ACC112 (cell line): ENCODE measurements around the gene SLC8A1.

ENCODE experiments used
- H2AFZ ChIP-seq: fragments of 200-600 bp; sonication (generic); one replicate; pipeline ENCODE4 v1.6.0; 2017; ENCODE audit warnings: antibody characterized with exemption, low read length; ENCODE audit not compliant: unreplicated experiment
- H3K27ac ChIP-seq: fragments of 200-600 bp; sonication (generic); 2 replicates; pipeline ENCODE4 v1.5.1; 2014; ENCODE audit warnings: low read depth, mild to moderate bottlenecking, antibody characterized with exemption, low read length, moderate library complexity
- H3K27me3 ChIP-seq: fragments of 200-600 bp; sonication (generic); 2 replicates; pipeline ENCODE4 v1.6.1; 2014; ENCODE audit warnings: mild to moderate bottlenecking, antibody characterized with exemption, low read length, moderate library complexity, mixed read lengths; ENCODE audit not compliant: insufficient read depth
- H3K36me3 ChIP-seq: fragments of 200-600 bp; sonication (generic); 2 replicates; pipeline ENCODE4 v1.6.1; 2016; ENCODE audit warnings: mild to moderate bottlenecking, antibody characterized with exemption, low read length, moderate library complexity, mixed read lengths; ENCODE audit not compliant: insufficient read depth
- H3K4me1 ChIP-seq: fragments of 200-600 bp; sonication (generic); one replicate; pipeline ENCODE4 v1.6.1; 2016; ENCODE audit warnings: low read length, mixed read lengths; ENCODE audit not compliant: insufficient read depth, unreplicated experiment, control insufficient read depth
- H3K4me3 ChIP-seq: fragments of 200-600 bp; sonication (generic); 2 replicates; pipeline ENCODE4 v1.5.1; 2014; ENCODE audit warnings: mild to moderate bottlenecking, low read depth, low read length
- H3K79me2 ChIP-seq: fragments of 200-600 bp; sonication (generic); one replicate; pipeline ENCODE4 v1.6.0; 2016; ENCODE audit warnings: low read length; ENCODE audit not compliant: control insufficient read depth, unreplicated experiment, insufficient read depth

SLC8A1 gene

DNA sequence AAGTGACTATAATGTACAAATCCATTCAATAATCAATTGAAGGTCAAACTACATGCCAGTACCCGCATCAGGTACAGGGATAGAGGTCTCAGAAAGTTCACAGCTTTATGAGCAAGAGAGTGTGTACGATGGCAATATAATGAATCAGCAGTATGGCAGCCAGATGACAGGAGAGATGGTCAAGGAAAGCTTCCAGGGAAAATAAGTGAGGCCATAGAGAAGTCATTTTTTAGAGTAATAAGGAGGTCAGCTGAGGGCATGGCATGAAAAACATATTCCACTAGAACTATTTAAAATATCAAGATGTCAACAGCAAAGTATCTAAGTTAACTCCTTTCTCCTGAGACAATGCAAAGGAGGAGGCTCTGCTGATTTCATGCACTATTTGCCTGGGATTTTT lies 108.0 kb downstream of the SLC8A1 start:
- no peaks in the 10 kb centered on the region for H3K27me3 ChIP-seq
- H3K4me3 ChIP-seq, result no peak overlapping the region
- peaks cover 54% of the 10 kb centered on the region for H3K4me1 ChIP-seq
- no peaks in the 10 kb centered on the region for H3K79me2 ChIP-seq
- H3K36me3 ChIP-seq, result no peaks in the 10 kb centered on the region
- H2AFZ ChIP-seq, result no peak overlapping the region
- peak overlapping the region; percentile 49 for H3K27ac ChIP-seq

DNA sequence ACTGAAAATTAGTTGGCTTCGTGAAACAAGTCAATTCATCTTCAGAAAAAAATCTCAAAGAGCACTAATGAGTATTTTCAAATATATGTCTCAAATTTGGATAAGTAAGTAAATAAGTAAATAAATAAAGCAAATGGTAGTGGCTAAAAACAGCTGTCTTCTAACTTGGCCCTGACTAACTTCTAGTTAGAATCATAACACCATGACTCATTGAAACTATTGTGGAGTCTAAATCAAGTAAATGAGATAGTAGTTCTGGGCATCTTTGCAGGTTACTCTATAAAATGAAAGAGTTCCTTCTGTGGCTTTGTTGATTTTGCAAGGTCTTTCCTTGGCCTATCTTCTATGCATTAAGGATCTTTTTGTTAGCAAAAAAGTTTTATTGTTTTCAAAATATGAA lies 110.7 kb downstream of the SLC8A1 start:
- Histone ChIP-seq H3K27me3 (no peaks in the 10 kb centered on the region), H2AFZ (no peak overlapping the region), H3K4me1 (peaks cover 30% of the 10 kb centered on the region), H3K36me3 (no peaks in the 10 kb centered on the region), H3K27ac (no peak overlapping the region), H3K4me3 (no peak overlapping the region), H3K79me2 (no peaks in the 10 kb centered on the region)

DNA sequence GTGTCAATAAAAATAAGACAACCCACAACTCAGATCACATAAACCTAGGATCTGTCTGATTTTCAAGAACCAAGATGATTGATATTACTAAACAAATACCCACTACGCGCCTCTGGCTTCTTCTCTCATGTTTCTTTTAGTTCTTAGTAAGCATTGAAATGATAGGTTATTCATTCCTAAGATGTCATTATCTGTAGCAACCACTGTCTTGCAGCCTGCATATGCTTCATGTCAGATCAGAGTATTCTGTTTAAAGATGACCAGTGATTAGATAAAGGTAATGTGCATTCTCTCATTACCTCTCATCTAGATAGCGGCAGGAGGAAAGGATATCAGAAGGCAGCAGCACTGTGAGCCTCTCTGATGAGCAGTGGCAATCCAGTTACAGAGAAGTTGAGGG lies 112.9 kb downstream of the SLC8A1 start:
- Histone ChIP-seq H3K79me2 (no peaks in the 10 kb centered on the region), H3K4me1 (peaks cover 11% of the 10 kb centered on the region), H3K4me3 (no peak overlapping the region), H3K27me3 (no peaks in the 10 kb centered on the region), H2AFZ (no peak overlapping the region), H3K27ac (no peak overlapping the region), H3K36me3 (no peaks in the 10 kb centered on the region)

DNA sequence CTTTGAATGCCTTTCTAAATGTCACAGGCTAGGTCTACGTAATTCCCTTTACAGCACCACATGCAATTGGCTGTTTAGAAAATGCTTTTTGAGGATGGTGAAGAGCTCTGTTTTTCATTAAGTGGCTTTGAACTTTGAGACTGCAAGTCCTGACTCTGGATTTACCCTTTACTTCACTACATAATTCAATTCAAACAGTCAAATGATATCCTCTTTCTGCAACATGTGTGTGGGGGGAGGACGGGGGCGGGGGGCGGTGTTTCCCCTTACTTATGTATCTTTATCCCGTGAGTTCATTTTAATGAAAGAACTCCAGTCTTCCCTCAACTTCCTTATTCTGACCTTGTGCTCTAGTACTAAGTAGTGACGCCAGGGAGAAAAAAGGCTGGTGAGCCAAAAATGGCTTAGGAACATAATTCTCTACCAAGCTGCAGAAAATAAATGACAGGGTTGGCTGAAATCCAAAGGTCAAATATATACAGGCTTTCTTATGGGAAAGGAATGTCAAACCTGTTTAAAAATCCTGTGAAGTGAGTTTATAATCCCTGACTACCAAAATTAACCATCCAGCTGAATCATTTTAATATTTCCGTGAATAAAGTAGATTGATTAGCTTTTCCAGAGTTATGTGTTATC lies 119.6 kb downstream of the SLC8A1 start:
- no peak overlapping the region for H3K4me3 ChIP-seq
- peaks cover 9% of the 10 kb centered on the region for H3K4me1 ChIP-seq
- no peak overlapping the region for H2AFZ ChIP-seq
- no peak overlapping the region for H3K27ac ChIP-seq
- no peaks in the 10 kb centered on the region for H3K36me3 ChIP-seq
- H3K79me2 ChIP-seq, result no peaks in the 10 kb centered on the region
- H3K27me3 ChIP-seq, result no peaks in the 10 kb centered on the region

DNA sequence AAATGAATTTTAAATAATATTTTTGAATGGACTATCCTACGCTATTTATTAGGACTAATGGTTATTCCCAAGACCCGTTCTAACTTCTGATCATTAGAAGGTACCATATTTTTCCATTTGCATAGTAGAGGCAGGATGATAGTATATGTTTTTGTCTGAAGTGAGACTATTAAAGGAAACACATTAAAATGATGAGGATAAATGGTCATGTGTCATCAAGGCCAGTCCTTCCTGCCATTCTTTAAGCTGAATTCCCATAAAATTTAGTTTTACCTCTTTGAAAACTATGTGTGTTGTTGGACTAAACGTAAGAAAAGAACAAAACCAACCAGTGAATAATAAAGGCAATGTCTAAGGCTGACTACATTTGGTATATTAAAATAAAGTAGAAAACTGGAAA lies 121.8 kb downstream of the SLC8A1 start:
- H3K79me2 ChIP-seq, result no peaks in the 10 kb centered on the region
- H3K4me3 ChIP-seq, result no peak overlapping the region
- no peak overlapping the region for H3K27ac ChIP-seq
- H3K27me3 ChIP-seq, result no peaks in the 10 kb centered on the region
- H2AFZ ChIP-seq, result no peak overlapping the region
- peaks cover 9% of the 10 kb centered on the region for H3K4me1 ChIP-seq
- no peaks in the 10 kb centered on the region for H3K36me3 ChIP-seq

DNA sequence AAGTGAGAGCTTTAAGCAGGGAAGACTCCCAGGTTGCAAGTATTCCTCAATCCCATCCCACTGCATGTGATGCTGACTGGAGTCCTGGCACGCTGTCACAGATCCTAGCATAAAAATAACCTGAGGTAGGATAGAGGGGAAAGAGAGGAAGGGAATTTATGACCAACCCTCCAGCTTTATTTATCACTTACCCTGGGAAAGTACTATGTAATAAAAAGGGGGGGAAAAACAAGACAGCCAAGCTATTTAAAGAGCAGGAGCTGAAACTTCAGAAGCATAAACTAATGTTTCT lies 122.2 kb downstream of the SLC8A1 start:
- Histone ChIP-seq H3K27me3 (no peaks in the 10 kb centered on the region), H3K27ac (no peak overlapping the region), H3K4me1 (peaks cover 9% of the 10 kb centered on the region), H2AFZ (no peak overlapping the region), H3K36me3 (no peaks in the 10 kb centered on the region), H3K79me2 (no peaks in the 10 kb centered on the region), H3K4me3 (no peak overlapping the region)

DNA sequence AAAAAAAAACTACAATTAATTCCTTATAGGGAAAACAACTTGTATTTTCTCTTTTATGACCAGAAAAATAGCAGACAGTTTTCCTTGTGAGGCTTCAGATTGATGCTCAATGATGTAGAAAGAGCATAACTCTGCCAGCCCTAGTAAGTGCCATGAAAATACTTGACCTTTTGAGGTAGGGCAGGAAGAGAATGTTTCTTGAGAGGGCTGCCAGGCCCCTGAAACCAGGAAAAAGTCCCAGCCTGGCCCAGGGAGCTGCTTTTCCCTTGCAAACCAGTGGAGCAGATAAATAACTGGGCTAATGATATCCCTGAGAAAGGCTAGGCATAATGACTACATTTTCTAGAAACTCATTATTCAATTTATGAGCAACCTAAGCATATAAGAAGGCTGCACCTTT lies 126.8 kb downstream of the SLC8A1 start:
- H3K4me3 ChIP-seq, result no peak overlapping the region
- no peaks in the 10 kb centered on the region for H3K4me1 ChIP-seq
- H3K27ac ChIP-seq, result no peak overlapping the region
- H3K27me3 ChIP-seq, result no peaks in the 10 kb centered on the region
- no peaks in the 10 kb centered on the region for H3K79me2 ChIP-seq
- no peaks in the 10 kb centered on the region for H3K36me3 ChIP-seq
- H2AFZ ChIP-seq, result no peak overlapping the region

DNA sequence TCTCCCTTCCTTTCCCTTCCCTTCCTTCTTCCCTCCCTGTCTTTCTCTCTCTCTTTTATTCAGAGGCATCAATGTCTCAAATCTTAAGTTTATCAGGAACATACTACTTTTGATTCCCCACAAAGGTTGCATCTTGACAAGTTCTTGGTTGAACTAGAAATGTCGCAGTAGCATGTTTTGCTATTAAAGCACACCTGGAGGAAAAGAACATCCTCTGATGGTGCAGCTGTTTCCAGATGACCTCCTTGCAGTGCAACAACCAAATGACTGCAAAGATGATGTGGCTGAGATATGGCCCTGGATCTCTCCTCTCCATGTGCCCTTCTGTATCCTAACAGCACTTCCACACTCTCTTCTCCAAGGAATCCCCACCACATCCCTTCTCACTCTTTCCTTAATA lies 127.2 kb downstream of the SLC8A1 start:
- H3K4me1 ChIP-seq, result no peaks in the 10 kb centered on the region
- H3K27ac ChIP-seq, result no peak overlapping the region
- H3K4me3 ChIP-seq, result no peak overlapping the region
- H3K27me3 ChIP-seq, result no peaks in the 10 kb centered on the region
- H2AFZ ChIP-seq, result no peak overlapping the region
- no peaks in the 10 kb centered on the region for H3K36me3 ChIP-seq
- H3K79me2 ChIP-seq, result no peaks in the 10 kb centered on the region

DNA sequence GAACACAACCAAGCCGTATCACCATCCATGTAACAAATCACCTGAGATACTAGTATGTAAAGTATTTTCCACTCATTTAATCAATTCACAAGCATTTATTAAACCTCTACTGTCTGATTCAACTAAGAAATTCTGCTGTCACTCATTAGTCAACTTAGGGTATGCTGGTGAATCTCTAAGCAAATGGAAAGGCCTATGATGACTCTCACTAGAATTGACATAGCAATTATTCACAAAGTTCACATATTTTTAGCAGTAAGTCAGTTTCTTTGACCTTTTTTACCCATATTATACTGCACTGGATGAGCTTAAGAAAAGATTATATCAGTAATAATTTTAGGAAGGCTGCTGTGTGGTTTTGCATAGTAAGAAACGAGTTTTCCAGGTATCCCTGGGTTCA lies 130.1 kb downstream of the SLC8A1 start:
- Histone ChIP-seq H3K27ac (no peak overlapping the region), H3K27me3 (no peaks in the 10 kb centered on the region), H3K4me1 (peaks cover 12% of the 10 kb centered on the region), H3K79me2 (no peaks in the 10 kb centered on the region), H2AFZ (no peak overlapping the region), H3K4me3 (no peak overlapping the region), H3K36me3 (no peaks in the 10 kb centered on the region)

DNA sequence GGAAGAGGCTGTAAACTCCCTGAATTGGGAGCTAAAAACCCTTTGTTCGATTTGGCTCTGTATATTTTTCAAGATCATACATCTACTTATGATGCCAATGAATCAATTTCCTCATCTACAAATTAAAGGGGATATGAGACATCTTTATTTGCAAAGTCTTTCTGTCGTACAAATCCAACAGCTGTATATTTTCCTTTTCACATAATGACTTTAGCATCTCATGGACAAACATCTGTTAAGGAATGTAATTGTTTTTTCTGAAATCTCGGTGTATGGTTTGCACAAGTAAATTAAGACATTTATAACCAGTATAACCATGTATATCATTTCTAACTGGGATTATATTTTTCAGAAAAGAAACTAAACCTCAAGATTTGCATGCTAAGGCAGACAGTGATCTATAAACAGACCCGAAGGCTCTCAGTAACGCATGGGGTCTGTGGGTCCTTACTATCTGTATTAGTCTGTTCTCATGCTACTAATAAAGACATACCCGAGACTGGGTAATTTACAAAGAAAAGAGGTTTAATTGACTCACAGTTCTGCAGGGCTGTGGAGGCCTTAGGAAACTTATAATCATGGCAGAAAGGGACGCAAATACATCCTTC lies 130.8 kb downstream of the SLC8A1 start:
- H2AFZ ChIP-seq, result no peak overlapping the region
- H3K4me3 ChIP-seq, result no peak overlapping the region
- H3K27me3 ChIP-seq, result no peaks in the 10 kb centered on the region
- no peaks in the 10 kb centered on the region for H3K36me3 ChIP-seq
- H3K4me1 ChIP-seq, result peaks cover 19% of the 10 kb centered on the region
- no peaks in the 10 kb centered on the region for H3K79me2 ChIP-seq
- H3K27ac ChIP-seq, result no peak overlapping the region

DNA sequence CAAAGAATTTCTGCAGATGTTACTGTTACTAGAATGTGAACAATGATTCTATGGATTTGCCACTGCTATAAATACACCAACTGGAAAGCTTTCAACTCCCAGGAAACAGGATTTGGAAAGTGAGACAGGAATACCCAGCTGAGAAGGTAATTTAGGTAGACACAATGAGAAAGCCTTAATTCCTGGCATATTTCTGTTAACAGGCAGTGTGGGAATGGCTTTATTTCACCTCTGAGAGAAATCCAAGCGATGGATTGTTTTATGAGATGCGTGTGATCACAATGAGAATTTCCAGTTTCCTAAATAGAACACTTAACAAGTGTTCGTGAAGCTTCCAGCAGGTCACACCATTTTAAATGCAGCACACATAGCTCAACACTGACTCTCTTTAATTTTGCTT lies 133.0 kb downstream of the SLC8A1 start:
- Histone ChIP-seq H3K36me3 (no peaks in the 10 kb centered on the region), H3K27me3 (no peaks in the 10 kb centered on the region), H3K79me2 (no peaks in the 10 kb centered on the region), H3K27ac (no peak overlapping the region), H3K4me1 (peaks cover 27% of the 10 kb centered on the region), H3K4me3 (no peak overlapping the region), H2AFZ (no peak overlapping the region)
